Stomach (tissue), 4 donors: ENCODE results near the gene TJAP1.

Experiments
- EP300 ChIP-seq: sonication (generic); formaldehyde crosslinking; IDR thresholded peaks from one replicate; pipeline ENCODE4 v1.6.1; 2017; ENCODE audit warnings: antibody characterized with exemption
- POLR2A ChIP-seq, 4 donors: fragments of 450-650 bp; IDR thresholded peaks; one replicate each; pipeline ENCODE4 v1.6.1; 2016; ENCODE audit warnings: antibody characterized with exemption in 4 of 4, control low read depth in 2 of 4, mild to moderate bottlenecking in 1 of 4, moderate library complexity in 1 of 4
- POLR2AphosphoS5 ChIP-seq, 3 donors: sonication (generic); formaldehyde crosslinking; IDR thresholded peaks; one replicate each; pipeline ENCODE4 v1.6.1; 2016; ENCODE audit warnings: antibody characterized with exemption in 3 of 3
- TF ChIP-seq, protein P1 (sequence below), 7 experiments: fragments of 450-650 bp in 4 of 7; fragments of 200-600 bp in 3 of 7; sonication (generic) in 3 of 7; IDR thresholded peaks; one replicate each; pipeline ENCODE4 v1.5.1; 2016 to 2019; ENCODE audit warnings: antibody characterized with exemption in 7 of 7, control low read depth in 2 of 7, mild to moderate bottlenecking in 1 of 7

- TF ChIP-seq, protein P1, sequence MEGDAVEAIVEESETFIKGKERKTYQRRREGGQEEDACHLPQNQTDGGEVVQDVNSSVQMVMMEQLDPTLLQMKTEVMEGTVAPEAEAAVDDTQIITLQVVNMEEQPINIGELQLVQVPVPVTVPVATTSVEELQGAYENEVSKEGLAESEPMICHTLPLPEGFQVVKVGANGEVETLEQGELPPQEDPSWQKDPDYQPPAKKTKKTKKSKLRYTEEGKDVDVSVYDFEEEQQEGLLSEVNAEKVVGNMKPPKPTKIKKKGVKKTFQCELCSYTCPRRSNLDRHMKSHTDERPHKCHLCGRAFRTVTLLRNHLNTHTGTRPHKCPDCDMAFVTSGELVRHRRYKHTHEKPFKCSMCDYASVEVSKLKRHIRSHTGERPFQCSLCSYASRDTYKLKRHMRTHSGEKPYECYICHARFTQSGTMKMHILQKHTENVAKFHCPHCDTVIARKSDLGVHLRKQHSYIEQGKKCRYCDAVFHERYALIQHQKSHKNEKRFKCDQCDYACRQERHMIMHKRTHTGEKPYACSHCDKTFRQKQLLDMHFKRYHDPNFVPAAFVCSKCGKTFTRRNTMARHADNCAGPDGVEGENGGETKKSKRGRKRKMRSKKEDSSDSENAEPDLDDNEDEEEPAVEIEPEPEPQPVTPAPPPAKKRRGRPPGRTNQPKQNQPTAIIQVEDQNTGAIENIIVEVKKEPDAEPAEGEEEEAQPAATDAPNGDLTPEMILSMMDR (IDR thresholded peaks at IDR 0.05), result no peak
- TF ChIP-seq POLR2AphosphoS5 (IDR thresholded peaks at IDR 0.05), result no peak
- TF ChIP-seq POLR2A (IDR thresholded peaks at IDR 0.05), result no peak
- TF ChIP-seq EP300, result no peak
These were observed 17.8 kb upstream of the TJAP1 start for GRCh38 chr6:43459535-43459934.
